GM12874 (cell line): ENCODE results near the gene SLC30A3.
A peak's percentile ranks its signal among the peaks of the same experiment; 100 is the strongest.

Source experiments
- TF ChIP-seq, protein P1 (sequence below): IDR thresholded peaks from 2 replicates; pipeline ENCODE4 v1.5.1; 2011; ENCODE audit warnings: low read depth, mild to moderate bottlenecking, control low read depth, low read length, moderate library complexity; ENCODE audit not compliant: insufficient read depth

The SLC30A3 gene

GRCh38 chr2:27262379-27263286 lies at the start of gene SLC30A3:
TSS of gene SLC30A3 (minus strand) at chr2:27263047. CDS start at chr2:27262906, 141 bp downstream.
- TF ChIP-seq, protein P1, sequence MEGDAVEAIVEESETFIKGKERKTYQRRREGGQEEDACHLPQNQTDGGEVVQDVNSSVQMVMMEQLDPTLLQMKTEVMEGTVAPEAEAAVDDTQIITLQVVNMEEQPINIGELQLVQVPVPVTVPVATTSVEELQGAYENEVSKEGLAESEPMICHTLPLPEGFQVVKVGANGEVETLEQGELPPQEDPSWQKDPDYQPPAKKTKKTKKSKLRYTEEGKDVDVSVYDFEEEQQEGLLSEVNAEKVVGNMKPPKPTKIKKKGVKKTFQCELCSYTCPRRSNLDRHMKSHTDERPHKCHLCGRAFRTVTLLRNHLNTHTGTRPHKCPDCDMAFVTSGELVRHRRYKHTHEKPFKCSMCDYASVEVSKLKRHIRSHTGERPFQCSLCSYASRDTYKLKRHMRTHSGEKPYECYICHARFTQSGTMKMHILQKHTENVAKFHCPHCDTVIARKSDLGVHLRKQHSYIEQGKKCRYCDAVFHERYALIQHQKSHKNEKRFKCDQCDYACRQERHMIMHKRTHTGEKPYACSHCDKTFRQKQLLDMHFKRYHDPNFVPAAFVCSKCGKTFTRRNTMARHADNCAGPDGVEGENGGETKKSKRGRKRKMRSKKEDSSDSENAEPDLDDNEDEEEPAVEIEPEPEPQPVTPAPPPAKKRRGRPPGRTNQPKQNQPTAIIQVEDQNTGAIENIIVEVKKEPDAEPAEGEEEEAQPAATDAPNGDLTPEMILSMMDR, result peak; percentile 7; the same call in 1 of the 2 replicates

GRCh38 chr2:27312152-27312551 lies 49.3 kb upstream of the SLC30A3 start:
- TF ChIP-seq, protein P1, result no peak

DNA sequence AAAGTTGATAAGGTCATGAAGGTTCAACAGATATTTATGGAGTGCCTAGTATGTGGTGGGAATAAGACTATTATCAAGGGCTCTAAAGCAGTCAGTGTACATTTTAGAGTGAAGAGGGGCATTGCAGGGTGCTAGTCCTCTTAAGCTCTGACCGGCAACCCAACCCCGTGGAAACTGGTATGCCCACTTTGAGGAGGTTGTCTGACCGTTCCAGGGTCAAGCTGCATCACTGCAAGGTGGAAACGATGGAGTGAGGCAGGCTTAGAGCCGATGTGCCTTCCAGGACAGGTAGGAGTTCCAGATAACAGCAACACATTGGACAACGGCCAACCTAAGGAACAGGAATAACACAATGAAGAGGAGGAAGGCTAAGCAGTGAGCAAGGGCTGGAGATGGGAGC lies 46.8 kb upstream of the SLC30A3 start:
- TF ChIP-seq, protein P1, result no peak

DNA sequence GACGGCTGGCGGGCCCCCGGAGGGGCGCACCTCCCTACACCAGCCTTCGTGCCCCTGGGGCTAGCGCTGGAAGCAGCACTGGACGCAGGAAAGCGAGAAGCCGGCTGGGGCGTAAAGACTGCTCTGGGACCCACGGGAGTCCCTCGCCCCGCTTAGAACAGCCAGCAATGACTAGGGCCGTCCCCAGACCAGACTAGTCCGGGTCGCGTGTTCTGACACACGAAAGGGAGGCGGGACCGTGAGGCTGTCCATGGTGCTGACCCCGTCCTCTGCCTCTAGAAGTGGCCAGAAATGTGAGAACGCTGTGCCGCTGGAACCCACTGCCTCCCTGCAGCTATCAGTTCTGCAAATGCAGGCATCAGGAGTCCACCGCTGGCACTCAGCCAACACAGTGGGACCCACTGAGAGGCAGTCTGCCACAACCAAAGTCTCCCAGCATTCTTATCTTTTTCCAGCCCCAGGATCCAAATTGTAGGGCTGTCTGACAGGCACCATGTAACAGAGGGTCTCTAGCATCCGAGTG lies 45.6 kb upstream of the SLC30A3 start, which contains the start of gene UCN:
Gene UCN, minus strand, starts transcription at position 87 of the 523 bp plus-strand sequence. CDS start 550 bp downstream, outside the sequence.
- TF ChIP-seq, protein P1, result no peak

DNA sequence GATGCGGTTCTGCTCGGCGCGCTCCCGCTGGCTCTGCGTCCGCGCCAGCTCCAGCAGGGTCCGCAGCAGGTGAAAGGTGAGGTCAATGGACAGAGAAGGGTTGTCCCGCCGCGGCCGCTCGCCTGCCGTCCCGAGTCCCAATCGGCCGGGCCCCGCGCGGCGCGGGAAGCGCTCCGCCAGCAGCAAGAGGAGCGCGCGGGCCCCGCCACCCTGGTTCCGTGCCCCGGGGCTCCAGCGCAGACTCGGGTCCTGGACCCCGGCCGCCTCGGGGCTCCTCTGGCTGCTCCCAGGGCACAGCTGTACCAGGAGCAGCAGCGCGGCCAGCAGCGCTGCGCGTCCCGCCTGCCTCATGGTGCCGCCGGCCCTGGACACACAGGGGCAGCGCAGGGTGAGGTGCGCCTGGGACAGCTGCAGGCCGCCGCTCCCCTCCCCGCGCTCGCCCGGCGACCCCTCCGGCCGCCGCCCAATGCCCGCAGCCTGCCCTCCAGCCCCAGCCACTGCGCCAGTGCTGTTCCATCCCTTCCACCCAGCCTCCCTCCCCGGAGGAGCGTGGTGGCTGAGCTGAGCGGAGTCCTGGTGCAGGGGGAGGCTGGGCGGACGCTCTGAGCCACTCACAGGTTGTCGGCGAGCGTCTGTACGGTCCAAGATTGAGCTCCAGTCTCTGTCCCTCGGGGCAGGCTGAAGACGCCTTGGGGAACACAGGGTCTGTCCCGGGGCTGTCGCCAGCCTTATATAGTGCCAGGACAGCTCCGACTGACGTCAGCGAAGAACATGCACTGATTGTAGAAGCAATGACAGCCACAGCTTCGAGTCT lies 44.9 kb upstream of the SLC30A3 start:
- TF ChIP-seq, protein P1, result no peak

DNA sequence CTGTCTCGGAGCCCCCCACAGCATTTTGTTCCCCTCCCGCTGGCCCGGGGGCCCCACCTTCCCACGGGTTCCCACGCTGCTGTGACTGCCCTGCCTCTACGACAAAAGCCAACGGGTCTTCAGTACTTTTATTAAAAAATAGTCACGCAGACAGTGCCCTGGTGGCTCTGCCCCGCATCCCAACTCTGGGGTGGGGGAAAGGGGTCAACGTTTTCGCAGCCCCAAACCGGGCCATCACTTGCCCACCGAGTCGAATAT lies 44.4 kb upstream of the SLC30A3 start:
- TF ChIP-seq, protein P1, result no peak
